Uterus (tissue), 2 donors: ENCODE data around the gene SCYL1.

Experiments used
- POLR2A ChIP-seq, 2 donors: fragments of 450-650 bp; IDR thresholded peaks; one replicate each; pipeline ENCODE4 v1.6.1; 2016; ENCODE audit warnings: antibody characterized with exemption in 2 of 2, mild to moderate bottlenecking in 1 of 2, moderate library complexity in 1 of 2
- TF ChIP-seq, protein P1 (sequence below), 4 experiments: fragments of 200-600 bp in 2 of 4; fragments of 450-650 bp in 2 of 4; sonication (generic) in 2 of 4; IDR thresholded peaks; one replicate each; pipeline ENCODE4 v1.5.1; 2016 to 2019; ENCODE audit warnings: antibody characterized with exemption in 4 of 4, mild to moderate bottlenecking in 2 of 4, moderate library complexity in 1 of 4

DNA sequence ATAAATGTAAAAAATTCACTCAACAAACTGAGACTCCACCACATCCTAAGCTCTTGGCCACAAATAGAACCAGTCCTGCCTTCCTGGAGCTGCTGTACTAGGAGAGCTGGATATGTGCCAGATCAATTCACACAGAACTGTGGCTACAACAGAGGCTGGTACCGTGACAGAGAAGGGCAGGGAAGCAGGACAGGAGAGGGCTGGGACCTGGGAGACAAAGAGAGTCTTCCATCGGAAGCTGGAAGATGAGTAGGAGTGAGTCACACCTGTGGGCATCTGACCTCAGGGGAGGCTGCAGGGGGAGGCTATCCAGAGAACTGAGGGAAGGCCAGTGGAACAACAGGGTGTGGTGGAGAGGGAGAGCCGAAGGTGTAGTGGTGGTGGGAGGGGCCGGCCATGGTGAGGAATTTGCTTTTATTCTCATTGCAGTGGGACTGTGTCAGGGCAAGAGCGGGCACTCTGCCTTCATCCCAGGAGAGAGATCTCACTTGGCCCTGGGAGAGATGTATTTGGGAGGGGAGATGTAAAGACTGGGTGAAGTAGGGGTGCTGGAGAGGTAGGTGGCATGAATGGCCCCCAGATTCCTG, 35.2 kb downstream of the SCYL1 start:
- TF ChIP-seq, protein P1, sequence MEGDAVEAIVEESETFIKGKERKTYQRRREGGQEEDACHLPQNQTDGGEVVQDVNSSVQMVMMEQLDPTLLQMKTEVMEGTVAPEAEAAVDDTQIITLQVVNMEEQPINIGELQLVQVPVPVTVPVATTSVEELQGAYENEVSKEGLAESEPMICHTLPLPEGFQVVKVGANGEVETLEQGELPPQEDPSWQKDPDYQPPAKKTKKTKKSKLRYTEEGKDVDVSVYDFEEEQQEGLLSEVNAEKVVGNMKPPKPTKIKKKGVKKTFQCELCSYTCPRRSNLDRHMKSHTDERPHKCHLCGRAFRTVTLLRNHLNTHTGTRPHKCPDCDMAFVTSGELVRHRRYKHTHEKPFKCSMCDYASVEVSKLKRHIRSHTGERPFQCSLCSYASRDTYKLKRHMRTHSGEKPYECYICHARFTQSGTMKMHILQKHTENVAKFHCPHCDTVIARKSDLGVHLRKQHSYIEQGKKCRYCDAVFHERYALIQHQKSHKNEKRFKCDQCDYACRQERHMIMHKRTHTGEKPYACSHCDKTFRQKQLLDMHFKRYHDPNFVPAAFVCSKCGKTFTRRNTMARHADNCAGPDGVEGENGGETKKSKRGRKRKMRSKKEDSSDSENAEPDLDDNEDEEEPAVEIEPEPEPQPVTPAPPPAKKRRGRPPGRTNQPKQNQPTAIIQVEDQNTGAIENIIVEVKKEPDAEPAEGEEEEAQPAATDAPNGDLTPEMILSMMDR (IDR thresholded peaks at IDR 0.05): no peak
- no peak for TF ChIP-seq POLR2A (IDR thresholded peaks at IDR 0.05)
